HG03565 (cell line): ENCODE measurements around the gene ICE2.
"Not testable (repeated sequence)": the region's sequence is repeated elsewhere in the genome, so short reads cannot be mapped to it uniquely, and the experiment has no call there.

Experiments
- ATAC-seq: cut with Tn5 transposase; IDR thresholded peaks from one replicate; pipeline ENCODE4 v1.9.1; 2021; ENCODE audit warnings: mild to moderate bottlenecking, moderate library complexity; ENCODE audit not compliant: unreplicated experiment

Gene ICE2

DNA sequence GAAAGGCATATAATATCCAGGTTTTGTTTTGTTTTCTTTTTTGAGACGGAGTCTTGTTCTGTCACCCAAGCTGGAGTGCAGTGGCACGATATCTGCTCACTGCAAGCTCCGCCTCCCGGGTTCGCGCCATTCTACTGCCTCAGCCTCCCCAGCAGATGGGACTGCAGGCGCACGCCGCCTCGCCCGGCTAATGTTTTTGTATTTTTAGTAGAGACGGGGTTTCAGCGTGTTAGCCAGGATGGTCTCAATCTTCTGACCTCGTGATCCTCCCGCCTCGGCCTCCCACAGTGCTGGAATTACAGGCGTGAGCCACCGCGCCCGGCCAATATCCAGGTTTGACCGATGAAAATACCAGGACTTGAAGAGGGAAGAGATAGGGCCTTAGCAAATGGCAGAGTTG, 66.1 kb downstream of the ICE2 start:
- ATAC-seq, result not testable (repeated sequence)

DNA sequence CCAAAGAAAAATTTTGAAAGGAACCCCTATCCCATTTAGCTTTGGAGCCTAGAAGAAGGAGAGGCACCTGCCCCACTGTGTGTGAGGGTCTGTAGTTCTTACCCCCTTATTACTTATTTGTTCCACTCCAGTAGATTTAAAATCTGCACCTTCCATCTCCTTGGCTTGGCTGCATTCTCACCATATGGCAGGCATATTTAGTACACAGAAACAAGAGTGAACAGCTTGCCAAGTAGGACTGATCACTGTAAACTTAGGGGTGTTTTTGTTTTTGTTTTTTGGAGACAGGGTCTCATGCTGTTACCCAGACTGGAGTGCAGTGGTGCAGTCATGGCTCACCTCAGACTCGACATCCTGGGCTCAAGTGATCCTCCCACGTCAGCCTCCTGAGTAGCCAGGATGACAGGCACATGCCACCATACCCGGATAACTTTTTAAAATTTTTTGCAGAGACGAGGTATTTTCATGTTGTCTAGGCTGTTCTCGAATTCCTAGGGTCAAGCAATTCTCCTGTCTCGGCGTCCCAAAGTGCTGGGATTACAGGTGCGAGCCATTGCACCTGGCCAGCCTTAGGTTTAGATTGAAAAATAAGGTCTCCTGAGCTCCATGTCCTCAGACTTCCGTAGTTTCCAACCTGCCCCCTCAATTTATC, 67.0 kb downstream of the ICE2 start:
- no peak for ATAC-seq

DNA sequence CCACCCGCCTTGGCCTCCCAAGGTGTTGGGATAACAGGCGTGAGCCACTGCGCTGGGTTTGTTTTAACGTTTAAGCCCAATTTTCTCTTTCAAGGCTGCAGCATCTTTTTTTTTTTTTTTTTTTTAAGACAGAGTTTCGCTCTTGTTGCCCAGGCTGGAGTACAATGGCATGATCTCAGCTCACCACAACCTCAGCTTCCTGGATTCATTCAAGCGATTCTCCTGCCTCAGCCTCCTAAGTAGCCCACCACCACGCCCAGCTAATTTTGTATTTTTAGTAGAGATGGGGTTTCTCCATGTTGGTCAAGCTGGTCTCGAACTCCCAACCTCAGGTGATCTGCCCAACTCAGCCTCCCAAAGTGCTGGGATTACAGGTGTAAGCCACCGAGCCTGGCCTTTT, 68.6 kb downstream of the ICE2 start:
- ATAC-seq, result not testable (repeated sequence)

DNA sequence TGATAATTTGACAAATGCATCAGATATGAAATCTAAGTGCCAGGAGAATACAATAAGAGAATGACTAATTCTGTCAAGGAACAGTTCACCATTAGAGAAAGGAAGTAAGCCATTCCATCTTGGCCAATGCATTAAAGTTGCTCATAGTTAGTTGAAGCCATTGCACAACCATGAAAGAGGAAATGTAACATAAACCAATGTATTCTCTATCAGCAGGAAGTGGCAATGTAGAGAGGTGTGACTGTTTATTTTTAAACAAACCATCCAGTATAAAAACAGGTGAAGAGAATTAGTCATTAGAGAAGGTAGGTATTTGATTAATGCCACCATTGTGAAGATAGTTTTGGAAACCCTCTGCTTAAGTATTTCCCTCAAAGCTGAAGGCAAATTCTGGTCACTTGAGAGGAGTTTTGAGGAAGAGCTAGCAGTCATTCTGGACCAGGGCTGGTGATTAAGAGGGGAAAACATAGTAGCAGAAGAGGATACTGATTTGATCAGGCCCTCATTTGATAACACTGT, 70.4 kb downstream of the ICE2 start:
- no peak for ATAC-seq

DNA sequence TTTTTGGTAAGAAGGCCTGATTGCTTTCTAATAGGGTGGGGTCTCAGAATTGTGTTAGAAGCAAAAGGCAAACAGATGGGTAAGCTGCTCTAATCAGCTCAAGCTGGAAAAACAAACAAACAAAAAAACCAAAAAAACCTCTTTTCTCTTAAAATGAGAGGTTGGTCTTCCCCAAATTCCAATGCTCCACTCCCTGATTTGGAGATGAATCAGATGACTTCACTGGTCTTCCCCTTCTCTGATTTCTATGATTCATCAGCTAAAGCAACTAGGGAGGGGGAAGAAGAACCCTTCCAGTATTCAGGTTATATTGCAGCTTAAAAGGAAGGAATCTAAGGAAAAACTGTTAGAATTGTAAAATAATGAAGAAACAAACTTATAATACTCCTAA, 71.5 kb downstream of the ICE2 start:
- no peak for ATAC-seq

DNA sequence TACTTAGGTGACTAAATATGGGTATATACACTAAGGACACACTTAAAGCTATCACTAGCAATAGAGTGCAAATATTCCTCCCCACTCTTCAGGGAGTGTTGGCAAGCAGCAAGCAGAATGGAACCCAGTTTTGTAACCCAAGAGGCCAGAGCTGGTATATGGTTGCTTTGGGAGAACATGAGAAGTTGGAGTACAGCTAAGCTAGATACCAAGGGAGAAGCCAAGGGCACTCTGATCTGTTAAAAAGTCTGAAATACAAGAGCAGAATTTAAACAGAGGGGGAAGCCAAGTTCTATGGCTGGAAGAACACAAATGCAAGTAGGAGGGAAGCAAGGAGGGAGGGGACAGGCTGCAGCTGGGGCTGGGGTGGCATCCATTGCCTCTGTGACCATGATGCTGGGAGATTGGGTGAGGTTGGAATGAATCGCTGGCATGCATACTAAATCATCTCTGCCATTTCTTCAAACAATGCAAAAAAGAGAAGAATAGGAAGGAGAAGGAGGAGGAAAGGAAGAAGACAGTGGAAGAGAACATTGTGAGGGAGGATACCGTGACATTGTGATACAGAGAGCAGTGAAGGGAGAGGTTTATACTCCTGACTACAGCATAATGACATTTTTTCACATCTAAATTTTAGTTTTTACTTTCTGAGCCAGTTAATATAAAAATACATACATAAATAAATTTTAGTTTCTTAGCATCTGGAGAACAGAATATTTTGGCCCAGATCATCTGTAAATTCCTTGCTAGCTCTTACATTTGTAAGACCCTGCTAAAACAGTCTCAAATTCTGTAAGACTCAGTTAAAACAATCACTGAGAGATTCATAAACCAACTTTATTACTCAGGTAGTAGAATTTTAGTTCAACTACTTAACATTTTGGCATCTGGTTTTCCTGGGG, 72.2 kb downstream of the ICE2 start:
- no peak for ATAC-seq

DNA sequence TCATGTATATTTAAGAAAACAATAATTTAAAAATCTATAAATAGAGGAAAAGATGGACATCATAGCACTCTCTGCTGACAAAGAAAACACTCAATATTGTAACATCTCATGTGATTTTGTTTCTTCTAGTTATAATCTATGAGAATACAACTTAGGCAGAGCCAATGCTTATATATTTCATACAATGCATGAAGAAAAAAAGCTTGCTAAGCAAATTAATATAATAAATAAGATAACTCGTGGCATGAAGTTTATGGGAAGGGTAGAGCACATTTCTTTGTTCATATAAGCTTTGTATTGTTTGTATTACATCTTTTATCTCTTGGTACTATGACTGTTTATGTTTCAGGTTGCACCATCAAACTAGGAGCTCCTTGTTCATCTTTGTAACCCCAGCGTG, 73.5 kb downstream of the ICE2 start:
- ATAC-seq, result no peak

DNA sequence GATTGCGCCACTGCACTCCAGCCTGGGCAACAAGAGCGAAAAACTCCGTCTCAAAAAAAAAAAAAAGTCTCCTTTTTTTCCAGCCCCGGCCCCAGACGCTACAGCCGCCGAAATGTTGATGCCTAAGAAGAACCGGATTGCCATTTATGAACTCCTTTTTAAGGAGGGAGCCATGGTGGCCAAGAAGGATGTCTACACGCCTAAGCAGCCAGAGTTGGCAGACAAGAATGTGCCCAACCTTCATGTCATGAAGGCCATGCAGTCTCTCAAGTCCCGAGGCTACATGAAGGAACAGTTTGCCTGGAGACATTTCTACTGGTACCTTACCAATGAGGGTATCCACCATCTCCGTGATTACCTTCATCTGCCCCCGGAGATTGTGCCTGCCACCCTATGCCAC, 74.6 kb downstream of the ICE2 start:
- not testable (repeated sequence) for ATAC-seq

DNA sequence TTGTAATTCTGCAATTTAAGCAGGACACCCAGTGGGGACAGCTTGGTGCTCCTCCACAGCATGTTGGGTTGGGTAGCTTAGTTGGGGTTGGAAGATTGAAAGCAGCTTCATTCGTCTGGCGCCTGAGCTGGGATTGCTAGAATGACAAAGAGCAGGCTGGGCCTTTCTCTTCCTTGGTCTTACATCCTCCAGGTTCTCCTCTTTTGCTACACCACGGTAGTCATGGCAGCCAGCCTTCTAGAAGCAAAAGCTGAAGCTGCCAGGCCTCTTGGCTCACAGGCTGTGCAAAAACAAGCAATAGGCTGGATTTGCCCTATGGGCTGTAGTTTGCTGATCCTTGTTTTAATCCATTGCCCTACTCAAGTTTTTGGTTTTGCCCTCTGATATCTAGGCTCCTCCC, 78.0 kb downstream of the ICE2 start:
- ATAC-seq, result no peak

DNA sequence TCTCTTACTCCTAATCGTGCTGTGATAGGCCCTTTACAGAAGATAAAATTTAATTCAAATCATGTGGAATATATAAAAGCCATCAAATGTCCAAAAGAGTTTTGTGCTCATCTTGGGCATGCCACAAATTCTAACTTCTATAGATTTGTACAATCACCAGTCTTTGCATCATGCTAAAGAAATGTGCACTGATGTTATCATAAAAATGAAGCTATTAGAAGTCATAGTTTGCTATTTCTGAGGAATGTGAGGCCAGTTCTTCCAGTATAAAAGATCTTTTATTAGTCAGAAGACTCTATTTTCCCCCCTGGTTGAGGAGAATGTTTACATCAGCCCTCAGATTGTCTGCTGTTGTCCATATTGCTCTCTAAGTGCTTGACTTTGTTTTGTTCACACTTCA, 79.0 kb downstream of the ICE2 start:
- no peak for ATAC-seq

DNA sequence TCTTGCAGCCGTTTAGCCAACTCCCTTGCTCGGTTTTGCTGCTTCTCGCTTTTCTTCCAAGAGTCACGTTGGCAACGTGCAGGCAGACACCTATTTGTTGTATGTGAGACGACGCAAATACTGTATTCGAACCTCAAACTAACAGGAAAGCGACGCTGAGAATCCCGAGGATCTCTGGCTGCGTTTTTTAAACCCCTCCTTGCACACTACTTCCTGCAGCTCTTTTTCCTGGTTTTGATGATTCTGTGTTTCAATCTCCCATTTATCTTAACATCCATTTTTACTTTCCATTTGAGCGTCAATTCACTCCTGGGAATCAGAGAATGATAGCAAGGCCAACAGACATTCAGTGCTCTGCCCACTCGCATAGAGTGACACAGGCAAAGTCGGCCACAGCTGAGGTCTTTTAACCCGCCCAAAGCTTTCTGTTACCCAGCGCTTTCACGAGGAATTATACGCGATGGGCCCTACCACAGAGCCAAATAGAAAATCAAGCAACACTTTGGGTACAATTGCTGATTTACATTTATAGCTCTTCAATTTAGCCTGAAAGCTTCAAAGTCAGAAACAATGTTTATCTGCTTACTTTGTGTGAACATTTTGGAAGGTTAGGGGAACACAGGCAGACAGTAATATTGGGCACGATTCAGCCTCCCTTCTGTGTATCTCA, 79.6 kb downstream of the ICE2 start:
- no peak for ATAC-seq

DNA sequence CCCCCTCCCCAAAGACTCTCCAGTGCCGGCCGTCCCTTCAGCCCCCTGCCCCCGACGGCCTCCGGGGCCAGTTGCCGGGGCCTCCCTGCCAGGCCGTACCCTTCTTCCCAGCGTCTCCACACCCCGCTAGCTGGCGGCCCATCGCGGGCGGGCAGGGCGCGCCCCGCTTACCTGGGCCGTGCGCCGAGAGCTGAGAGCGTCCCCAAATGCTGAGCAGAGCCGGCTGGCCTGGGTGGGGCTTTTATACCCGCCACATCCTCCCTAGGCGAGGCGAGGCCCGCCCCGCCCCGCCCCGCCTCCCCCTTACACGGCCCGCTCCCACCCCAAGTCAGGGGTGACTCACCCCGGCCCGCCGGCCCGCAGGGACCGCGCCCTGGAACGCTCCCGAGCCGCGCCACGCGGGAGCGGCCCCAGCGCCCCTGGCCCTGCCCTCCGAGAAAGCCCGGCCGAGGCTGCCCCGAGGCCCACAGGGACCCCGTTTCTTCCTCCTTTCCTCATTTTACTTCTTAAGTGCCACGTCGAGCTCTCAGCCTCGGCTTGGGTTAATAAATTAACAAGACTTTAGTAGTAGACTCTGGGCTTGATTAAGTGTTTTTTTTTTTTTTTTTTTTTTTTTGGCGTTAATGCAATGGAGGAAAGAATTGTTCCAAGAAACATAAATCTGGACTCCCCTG, 81.0 kb downstream of the ICE2 start, which contains the start of gene ANXA2:
TSS of gene ANXA2 (minus strand) at position 215 of the 674 bp plus-strand sequence. CDS start 11,911 bp downstream, outside the sequence.
- ATAC-seq, result peak; percentile 53

DNA sequence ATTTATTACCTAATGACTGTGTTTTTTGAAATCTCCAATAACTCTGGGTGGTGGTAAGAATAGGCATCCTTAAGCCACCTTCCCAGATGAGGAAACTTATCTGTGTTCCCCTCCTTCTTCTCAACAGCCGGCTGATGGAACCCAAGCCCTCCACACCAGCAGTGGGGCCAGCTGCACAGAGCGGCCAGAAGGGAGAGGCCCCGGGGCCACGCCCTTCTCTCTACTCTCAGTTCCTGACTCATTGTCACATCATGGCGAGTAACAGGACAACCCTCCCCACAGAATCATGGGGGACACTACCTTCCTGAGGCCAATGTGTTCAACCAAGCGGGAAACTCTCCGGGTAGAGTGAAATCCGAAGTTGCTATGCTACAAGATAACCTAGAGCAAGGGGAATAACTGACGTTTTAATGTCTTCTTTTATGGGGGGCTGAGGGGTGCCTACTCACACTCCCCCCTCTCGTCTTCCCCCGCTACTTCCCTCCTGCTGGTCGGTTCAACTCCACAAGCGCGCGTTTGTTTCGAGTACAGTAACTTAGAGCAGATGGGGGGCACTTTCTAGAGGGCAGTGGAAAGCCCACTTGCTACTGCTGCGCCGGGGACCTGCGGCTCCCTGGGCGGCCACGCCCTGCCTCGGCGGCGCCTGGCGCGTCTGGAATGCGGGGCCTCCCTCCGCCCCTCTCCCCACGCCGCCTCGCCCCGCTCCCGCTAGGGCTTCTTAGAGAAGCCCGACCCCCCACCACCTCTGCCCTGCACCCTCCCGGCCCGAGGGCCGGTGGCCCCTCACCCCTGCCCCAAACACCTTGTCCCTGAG, 81.8 kb downstream of the ICE2 start:
- ATAC-seq, result peak; percentile 55

DNA sequence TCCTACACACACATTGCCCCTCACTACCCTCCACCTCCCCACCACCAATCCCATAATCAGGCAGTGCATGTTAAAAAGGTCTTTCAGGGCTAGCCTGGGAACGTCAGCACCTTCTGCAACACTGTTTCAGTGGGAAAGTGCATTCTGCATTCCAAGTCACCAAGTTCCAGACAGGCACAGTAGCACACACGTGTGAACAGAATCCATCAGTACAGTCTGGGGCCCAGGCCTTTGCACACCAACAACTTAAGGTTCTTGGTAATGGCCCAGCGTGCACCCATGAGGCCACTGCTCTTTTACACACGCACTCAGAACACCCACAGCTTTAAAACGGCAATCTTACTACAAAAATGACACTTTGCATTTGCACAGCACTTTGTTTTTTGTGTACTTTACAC, 82.4 kb downstream of the ICE2 start:
- ATAC-seq, result no peak

DNA sequence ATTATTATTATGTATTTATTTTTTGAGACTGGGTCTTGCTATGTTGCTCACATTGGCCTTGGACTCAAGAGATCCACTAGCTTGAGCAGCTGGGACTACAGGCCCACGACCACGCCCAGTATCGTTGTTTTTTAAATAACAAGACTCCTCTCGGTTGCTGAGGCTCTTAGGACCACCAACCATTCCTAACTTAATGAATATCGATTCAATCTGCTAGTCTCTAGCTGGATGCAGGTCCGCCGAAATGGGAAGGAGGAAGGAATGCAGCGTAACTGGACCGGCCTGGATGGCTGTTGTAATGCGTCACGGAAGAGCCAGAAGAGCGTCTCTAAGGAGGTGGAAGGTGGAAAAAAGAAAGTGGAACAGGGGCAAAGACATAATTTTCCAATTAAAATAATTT, 82.8 kb downstream of the ICE2 start:
- ATAC-seq, result no peak

DNA sequence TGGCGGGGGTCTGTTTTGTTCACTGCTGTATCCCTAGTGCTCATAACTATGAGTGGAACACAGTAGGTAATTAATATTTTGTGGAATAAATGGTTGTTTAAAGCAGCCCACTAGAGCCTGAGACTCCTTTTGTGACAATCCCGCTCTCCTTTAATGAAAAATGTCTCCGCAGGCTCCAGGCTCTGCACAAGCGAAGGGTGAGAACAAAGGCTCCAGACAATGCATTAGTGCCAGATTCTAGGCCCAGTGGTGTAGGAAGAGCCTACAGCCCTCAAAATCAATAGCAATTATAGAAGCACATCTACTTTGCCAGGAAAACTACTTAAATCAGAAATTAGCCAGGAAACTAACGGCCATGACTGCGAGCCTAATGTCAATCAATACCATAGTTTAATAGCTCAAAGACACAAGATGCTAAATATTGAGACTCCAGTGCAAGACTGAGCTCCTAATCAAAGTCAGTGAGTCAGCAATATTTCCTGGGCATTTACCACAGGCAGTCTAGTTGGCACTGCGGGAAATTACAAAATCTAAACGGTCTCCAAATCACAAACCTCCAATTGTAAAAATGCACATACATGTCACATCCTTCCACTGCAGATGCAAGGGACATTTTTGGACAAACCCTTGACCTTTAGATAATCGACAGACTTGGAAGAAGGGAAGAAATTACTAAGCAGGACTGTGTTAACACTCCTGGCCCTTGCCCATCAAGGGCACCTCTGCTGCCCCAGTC, 83.5 kb downstream of the ICE2 start:
- ATAC-seq, result no peak

DNA sequence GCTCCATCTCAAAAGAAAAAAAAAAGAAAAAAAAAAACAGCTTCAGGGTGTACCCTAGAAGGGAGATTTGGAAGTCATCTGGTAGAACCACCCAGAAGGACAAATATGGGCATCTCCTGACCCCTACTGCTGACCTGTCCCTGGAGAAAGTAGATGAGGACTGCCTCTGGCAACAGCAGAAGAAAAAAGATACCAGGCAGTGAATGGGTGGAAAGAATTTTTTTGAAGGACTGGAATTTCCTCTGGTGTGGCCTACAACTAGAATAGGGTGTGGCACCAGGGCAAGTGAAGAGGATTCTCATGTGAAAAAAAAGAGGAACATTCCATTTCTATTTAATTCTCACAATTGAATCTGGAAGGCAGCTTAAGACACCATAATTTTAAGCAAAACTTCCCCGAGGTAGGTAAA, 84.2 kb downstream of the ICE2 start:
- no peak for ATAC-seq

DNA sequence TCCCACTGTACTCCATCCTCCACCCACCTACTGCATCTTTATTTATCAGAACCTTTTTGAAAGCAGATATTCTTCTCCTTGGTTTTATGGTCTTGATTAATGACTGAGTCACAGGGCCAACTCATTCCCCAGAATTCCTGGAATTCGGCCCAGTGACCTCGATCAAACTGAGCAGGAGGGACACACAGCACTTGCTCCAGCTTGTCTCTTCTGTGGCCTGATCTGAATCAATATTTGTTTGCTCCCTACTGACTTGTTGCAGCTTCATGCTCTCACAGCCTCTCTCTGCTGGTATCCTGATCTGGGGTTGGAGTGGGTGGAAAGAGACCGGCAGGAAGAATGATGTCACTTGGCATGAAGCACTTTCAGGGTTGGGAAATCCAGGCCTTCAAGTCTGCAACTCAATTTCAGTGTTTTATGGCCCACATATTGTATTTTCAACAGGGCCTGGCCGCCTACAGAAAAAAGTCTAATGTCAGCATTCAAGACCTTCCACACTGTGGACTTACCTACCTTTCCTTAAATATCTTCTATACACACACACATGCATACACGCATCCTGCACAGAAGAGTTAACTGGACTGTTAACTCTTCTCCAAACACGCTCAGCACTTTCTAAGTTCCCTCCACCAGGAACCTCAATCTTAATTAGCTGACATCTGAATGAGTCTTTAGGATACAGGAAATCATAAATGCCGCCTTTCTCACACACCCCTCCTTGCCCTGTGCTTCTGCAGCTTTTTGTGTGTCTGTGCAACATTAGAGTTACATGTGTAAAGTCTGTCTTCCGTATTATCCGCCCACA, 85.8 kb downstream of the ICE2 start:
- ATAC-seq, result no peak

DNA sequence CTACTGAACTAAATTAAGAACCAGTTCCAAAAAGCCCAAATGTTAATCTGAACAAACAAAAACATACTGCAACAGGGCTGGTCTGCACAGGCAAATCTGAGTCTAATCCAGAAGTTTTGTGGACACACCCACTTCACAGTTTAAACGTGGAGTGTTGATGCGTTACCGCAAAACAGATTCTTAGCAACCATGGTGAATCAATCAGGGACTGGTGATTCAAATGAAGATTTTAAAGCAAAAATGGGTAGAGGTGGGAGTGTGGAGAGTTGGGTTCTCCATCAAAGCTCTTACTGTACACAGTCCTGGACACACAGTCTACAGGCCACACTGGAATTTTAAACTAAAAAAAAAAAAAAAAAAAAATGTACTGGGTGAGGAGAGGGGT, 86.3 kb downstream of the ICE2 start:
- no peak for ATAC-seq
